ENCODE measurements around the gene IDH1. TPM values are rescaled to one million over a fixed set of nuclear protein-coding genes. Genes with fewer than 3 reads are reported as not detected.

Gene IDH1
- total and polyA plus RNA-seq, 2 of the 13 experiments (the other 11 are each of a cell fraction or from before 2014, with no cell fraction given), result 312 to 1,077 TPM

GRCh38 chr2:208266553-208266893 lies 11.7 kb upstream of the IDH1 start (continued):
- TF ChIP-seq ZNF232 (CRISPR knock-in tag; IDR thresholded peaks at IDR 0.05; ENCODE audit: borderline replicate concordance), result peak; percentile 80; the same call in 1 of the 2 replicates
- TF ChIP-seq RNF219 (CRISPR knock-in tag; IDR thresholded peaks at IDR 0.05), result no peak
- TF ChIP-seq JDP2 (CRISPR knock-in tag; IDR thresholded peaks at IDR 0.05; ENCODE audit: borderline replicate concordance), result no peak
- TF ChIP-seq REL (CRISPR knock-in tag; conservative IDR thresholded peaks at IDR 0.05), result 0 out of 2 replicates have a peak, but pooled peaks have one; percentile 2
- no peak for TF ChIP-seq HIVEP1 (CRISPR knock-in tag; IDR thresholded peaks at IDR 0.05)
- TF ChIP-seq TSC22D2 (CRISPR knock-in tag; IDR thresholded peaks at IDR 0.05; ENCODE audit: borderline replicate concordance), result no peak
- 0 out of 2 replicates have a peak, but pooled peaks have one; percentile 28 for TF ChIP-seq ZNF614 (CRISPR knock-in tag; IDR thresholded peaks at IDR 0.05; ENCODE audit: borderline replicate concordance)
- no peak for TF ChIP-seq ZGPAT (CRISPR knock-in tag; IDR thresholded peaks at IDR 0.05)
- no peak for TF ChIP-seq ZIK1 (CRISPR knock-in tag; IDR thresholded peaks at IDR 0.05; ENCODE audit: borderline replicate concordance, low read depth)
- TF ChIP-seq MAZ (IDR thresholded peaks at IDR 0.05; ENCODE audit: borderline replicate concordance, low read depth, low read length), result no peak
- TF ChIP-seq MAZ (CRISPR knock-in tag; IDR thresholded peaks at IDR 0.05; ENCODE audit: low read depth), result peak; percentile 5; the same call in 1 of the 2 replicates
- TF ChIP-seq ZNF142 (CRISPR knock-in tag; IDR thresholded peaks at IDR 0.05), result 0 out of 2 replicates have a peak, but pooled peaks have one; percentile 10
- no peak for TF ChIP-seq PLRG1 (conservative IDR thresholded peaks at IDR 0.05)
- no peak for TF ChIP-seq FOXO1 (CRISPR knock-in tag; IDR thresholded peaks at IDR 0.05)
- TF ChIP-seq SMAD1 (CRISPR knock-in tag; IDR thresholded peaks at IDR 0.05; ENCODE audit: borderline replicate concordance, low read depth), result no peak
- no peak for TF ChIP-seq POLR2A (IDR thresholded peaks at IDR 0.05; ENCODE audit: insufficient read depth in 1 of 2, low read depth in 2 of 2, low read length in 2 of 2)
